Type B pancreatic cell (in vitro differentiated cells): ENCODE data around the gene STEEP1. TPM values are rescaled to one million over a fixed set of nuclear protein-coding genes. Genes with fewer than 3 reads are reported as not detected.

Experiments
- DNase-seq: peaks from one replicate; pipeline ENCODE4 v3.0.0; 2021; ENCODE audit warnings: mixed read lengths; ENCODE audit not compliant: unreplicated experiment; ENCODE audit errors: extremely low spot score
- H3K27ac Mint-ChIP-seq: 2 replicates; pipeline ENCODE4 v1.8.0; 2021; ENCODE audit warnings: mild to moderate bottlenecking, mixed read lengths
- H3K27me3 Mint-ChIP-seq: 2 replicates; pipeline ENCODE4 v1.8.0; 2021; ENCODE audit warnings: mixed read lengths
- H3K36me3 Mint-ChIP-seq: 2 replicates; pipeline ENCODE4 v1.8.0; 2021; ENCODE audit warnings: mixed read lengths
- H3K4me1 Mint-ChIP-seq: one replicate; pipeline ENCODE4 v1.8.0; 2021; ENCODE audit warnings: mixed read lengths; ENCODE audit not compliant: unreplicated experiment
- H3K4me3 Mint-ChIP-seq: 2 replicates; pipeline ENCODE4 v1.8.0; 2021; ENCODE audit warnings: mild to moderate bottlenecking, mixed read lengths
- H3K9me3 Mint-ChIP-seq: 2 replicates; pipeline ENCODE4 v1.8.0; 2021; ENCODE audit warnings: mixed read lengths
- total RNA-seq: library from RNA; stranded (reverse); gene quantifications from 2 replicates; pipeline ENCODE4 v1.2.1, GENCODE V29; 2021; ENCODE audit warnings: low replicate concordance
- TF ChIP-seq, protein P1 (sequence below): fragments of 200-600 bp; sonication (generic); conservative IDR thresholded peaks from 2 replicates; pipeline ENCODE4 v1.5.0; 2021; ENCODE audit warnings: antibody characterized with exemption, mild to moderate bottlenecking

The STEEP1 gene
- total RNA-seq, 1 donor from 2014 or later: 23.0 TPM

DNA sequence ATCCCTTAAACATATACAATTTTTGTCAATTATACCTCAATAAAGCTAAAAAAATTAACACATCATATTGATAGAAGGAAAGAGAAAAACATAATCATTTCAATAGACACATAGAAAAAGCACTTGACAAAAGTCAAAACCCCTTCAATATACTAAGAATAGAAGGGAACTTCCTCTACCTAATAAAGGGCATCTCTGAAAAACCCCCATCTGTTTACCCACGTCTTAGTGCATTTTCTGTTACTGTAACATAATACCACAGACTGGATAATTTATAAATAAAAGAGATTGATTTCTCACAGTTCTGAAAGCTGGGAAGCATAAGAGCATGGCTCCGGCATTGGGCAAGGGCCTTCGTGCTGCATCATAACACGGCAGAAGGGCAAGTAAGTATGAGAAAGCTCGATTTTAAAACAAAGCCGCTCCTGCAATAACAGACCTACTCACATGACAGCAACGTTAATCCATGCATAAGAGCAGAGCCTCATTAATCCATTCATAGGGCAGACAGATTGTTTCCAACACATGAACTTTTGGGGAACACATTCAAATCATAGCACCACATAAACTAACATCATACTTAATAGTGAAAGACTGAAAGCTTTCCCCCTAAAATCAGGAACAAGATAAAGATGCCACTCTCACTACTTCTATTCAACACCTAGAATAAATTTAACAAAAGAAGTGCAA, 15.7 kb downstream of the STEEP1 start:
- Mint-ChIP-seq H3K36me3 (no peaks in the 10 kb centered on the region), H3K4me1 (no peaks in the 10 kb centered on the region), H3K4me3 (no peak overlapping the region), H3K27me3 (no peaks in the 10 kb centered on the region), H3K27ac (no peak overlapping the region), H3K9me3 (no peaks in the 10 kb centered on the region)
- DNase-seq: no peak
- TF ChIP-seq, protein P1, sequence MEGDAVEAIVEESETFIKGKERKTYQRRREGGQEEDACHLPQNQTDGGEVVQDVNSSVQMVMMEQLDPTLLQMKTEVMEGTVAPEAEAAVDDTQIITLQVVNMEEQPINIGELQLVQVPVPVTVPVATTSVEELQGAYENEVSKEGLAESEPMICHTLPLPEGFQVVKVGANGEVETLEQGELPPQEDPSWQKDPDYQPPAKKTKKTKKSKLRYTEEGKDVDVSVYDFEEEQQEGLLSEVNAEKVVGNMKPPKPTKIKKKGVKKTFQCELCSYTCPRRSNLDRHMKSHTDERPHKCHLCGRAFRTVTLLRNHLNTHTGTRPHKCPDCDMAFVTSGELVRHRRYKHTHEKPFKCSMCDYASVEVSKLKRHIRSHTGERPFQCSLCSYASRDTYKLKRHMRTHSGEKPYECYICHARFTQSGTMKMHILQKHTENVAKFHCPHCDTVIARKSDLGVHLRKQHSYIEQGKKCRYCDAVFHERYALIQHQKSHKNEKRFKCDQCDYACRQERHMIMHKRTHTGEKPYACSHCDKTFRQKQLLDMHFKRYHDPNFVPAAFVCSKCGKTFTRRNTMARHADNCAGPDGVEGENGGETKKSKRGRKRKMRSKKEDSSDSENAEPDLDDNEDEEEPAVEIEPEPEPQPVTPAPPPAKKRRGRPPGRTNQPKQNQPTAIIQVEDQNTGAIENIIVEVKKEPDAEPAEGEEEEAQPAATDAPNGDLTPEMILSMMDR: no peak

DNA sequence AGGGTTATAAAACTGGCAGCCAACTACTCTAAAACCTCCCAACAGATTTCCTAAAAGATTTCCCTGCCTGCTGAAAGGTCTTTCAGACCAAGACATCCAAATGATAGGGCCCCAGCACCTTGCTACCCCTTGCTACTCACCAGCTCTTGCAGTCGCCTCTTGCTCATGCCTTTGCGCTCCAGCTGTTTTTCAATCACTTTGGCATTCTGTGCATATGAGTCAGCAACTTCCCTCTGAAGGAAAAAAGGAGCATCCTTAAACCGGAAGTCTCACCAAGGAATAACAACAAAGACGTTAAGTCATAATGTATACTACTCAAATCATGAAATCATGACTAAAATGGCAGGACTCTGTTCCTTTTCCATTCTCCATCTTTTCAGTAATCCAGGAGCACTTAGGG, 24.0 kb downstream of the STEEP1 start:
- TF ChIP-seq, protein P1: no peak
- H3K9me3 Mint-ChIP-seq: no peaks in the 10 kb centered on the region
- DNase-seq: no peak

DNA sequence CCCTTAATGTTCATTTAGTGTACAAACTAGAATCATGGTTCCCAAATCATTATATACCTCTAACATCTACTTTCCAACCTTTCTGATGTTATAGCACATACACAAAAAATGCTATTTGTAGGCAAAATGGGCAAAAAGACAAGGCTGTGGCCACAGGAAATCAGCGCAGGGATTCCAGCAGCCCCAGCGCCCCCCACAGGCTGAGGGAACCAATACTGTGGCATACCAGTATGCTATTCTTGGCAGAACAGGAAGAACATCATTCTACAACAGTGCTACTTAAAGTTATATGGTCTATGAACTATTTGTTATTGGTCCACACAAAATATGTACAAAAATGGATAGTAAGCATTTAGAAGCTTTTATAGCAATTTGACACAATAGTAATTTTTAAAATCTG, 25.3 kb downstream of the STEEP1 start:
- Mint-ChIP-seq H3K27me3 (no peaks in the 10 kb centered on the region), H3K27ac (no peak overlapping the region), H3K4me1 (no peaks in the 10 kb centered on the region), H3K9me3 (no peaks in the 10 kb centered on the region), H3K36me3 (peaks cover 7% of the 10 kb centered on the region), H3K4me3 (no peak overlapping the region)
- TF ChIP-seq, protein P1: no peak
- no peak for DNase-seq

More for the DNA sequence above, 24.0 kb downstream of the STEEP1 start:
- Mint-ChIP-seq H3K4me3 (no peak overlapping the region), H3K27me3 (no peaks in the 10 kb centered on the region), H3K4me1 (no peaks in the 10 kb centered on the region), H3K36me3 (peaks cover 7% of the 10 kb centered on the region), H3K27ac (no peak overlapping the region)

DNA sequence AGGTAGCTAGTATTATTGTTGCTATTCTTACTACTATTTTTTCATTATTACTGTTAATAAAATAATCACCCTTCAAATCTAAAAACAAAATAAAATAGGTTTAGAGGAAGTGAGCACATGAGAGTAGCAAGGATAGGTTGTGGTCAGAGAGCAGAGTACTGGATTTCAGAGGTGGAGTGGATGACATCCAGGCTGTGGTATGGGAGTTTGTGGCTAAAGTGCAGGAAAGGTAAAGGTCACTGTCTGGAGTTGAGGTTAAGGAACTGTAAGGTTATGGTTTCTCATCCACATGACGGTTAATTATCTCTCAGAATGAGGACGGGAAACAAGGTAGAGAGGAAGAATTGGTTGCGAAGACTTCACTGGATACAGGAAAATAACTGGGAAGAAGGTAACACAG, 27.7 kb downstream of the STEEP1 start:
- H3K4me3 Mint-ChIP-seq: no peak overlapping the region
- H3K27me3 Mint-ChIP-seq: no peaks in the 10 kb centered on the region
- TF ChIP-seq, protein P1: no peak
- H3K36me3 Mint-ChIP-seq: peaks cover 7% of the 10 kb centered on the region
- DNase-seq: no peak
- no peaks in the 10 kb centered on the region for H3K4me1 Mint-ChIP-seq
- no peaks in the 10 kb centered on the region for H3K9me3 Mint-ChIP-seq
- no peak overlapping the region for H3K27ac Mint-ChIP-seq

DNA sequence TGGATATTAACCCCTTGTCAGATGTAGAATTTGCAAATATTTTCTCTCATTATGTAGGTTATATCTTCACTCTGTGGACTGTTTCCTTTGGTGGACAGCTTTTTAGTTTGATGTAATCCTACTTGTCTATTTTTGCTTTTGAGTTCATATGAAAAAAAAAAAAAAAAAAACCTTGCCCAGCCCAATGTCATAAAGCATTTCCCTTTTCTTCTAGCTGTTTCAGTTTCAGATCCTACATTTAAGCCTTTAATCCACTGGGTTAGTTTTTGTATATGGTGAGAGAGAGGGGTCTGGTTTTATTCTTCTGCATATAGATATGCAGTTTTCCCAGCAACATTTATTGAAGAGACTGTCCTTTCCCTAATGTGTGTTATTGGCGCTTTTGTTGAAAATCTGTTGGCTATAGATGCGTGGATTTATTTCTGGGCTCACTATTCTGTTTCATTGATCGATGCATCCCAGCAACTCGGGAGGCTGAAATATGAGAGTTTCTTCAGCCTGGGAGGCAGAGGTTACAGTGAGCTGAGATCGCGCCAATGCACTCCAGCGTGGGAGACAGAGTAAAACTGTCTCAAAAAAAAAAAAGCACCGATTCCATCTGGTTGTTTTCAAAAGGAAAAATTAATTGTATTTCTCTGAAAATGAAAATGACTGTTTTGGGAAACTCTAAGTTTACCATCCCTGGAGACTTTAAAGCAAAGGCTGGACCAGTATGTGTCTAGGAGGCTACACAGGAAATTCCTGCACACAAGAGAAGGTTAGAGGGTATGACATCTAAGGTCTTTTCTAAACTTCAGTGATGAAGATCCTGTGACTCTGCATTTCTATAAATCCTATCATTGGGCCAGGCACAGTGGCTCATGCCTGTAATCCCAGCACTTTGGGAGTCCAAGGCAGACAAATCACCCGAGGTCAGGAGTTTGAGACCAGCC, 35.6 kb downstream of the STEEP1 start:
- TF ChIP-seq, protein P1: no peak
- Mint-ChIP-seq H3K4me3 (no peak overlapping the region), H3K27ac (no peak overlapping the region), H3K36me3 (peaks cover 4% of the 10 kb centered on the region), H3K4me1 (no peaks in the 10 kb centered on the region), H3K9me3 (no peaks in the 10 kb centered on the region), H3K27me3 (no peaks in the 10 kb centered on the region)
- DNase-seq: no peak
